SK-N-SH (cell line): ENCODE results near the gene MT1E. TPM values are rescaled to one million over a fixed set of nuclear protein-coding genes. Genes with fewer than 3 reads are reported as not detected.

Source experiments
- CTCF ChIA-PET: fragments of 300-600, 350-600 bp; formaldehyde crosslinking; extraction: SDS; loops from one replicate; lab custom pipeline; 2021; lab: Yijun Ruan, JAX
- POLR2A ChIA-PET: fragments of 350-600 bp; sonication (Branson Sonifier 250); formaldehyde crosslinking; extraction: SDS; loops from one replicate; lab custom pipeline; 2020; ENCODE audit warnings: antibody characterized with exemption, inconsistent platforms; lab: Yijun Ruan, JAX
- DNase-seq: peaks from one replicate; pipeline ENCODE4 v3.0.0; 2012
- H2AFZ ChIP-seq: fragments of 200-600 bp; sonication (generic); 2 replicates; pipeline ENCODE4 v1.8.1; 2016; ENCODE audit warnings: antibody characterized with exemption, mild to moderate bottlenecking, low read depth
- H3F3A ChIP-seq: fragments of 200-600 bp; sonication (generic); replicated peaks from 2 replicates; pipeline ENCODE3; 2016; ENCODE audit warnings: antibody characterized with exemption, mild to moderate bottlenecking; ENCODE audit not compliant: insufficient read depth
- H3K27ac ChIP-seq, 2 experiments: fragments of 200-500 bp in 1 of 2; fragments of 200-600 bp in 1 of 2; sonication (Bioruptor generic) in 1 of 2; sonication (generic), shearing (Covaris generic) in 1 of 2; 2 replicates each; pipeline versions ENCODE4 v1.5.1 to v1.6.1; 2014 to 2016; ENCODE audit warnings: low read depth in 2 of 2, inconsistent platforms in 1 of 2, low read length in 1 of 2, mild to moderate bottlenecking in 1 of 2, mixed read lengths in 1 of 2
- H3K27me3 ChIP-seq: fragments of 200-600 bp; sonication (generic), shearing (Covaris generic); 2 replicates; pipeline ENCODE4 v1.6.1; 2016; ENCODE audit warnings: mixed run types; ENCODE audit not compliant: insufficient read depth
- H3K36me3 ChIP-seq, 2 experiments: fragments of 200-500 bp in 1 of 2; fragments of 200-600 bp in 1 of 2; sonication (Bioruptor generic) in 1 of 2; sonication (generic) in 1 of 2; replicated peaks in 1 of 2; 2 replicates each; pipeline versions ENCODE3 to v1.5.1; 2014 to 2016; ENCODE audit warnings: low read length in 1 of 2, mild to moderate bottlenecking in 1 of 2; ENCODE audit not compliant: insufficient read depth in 2 of 2, control insufficient read depth in 1 of 2
- H3K4me1 ChIP-seq, 2 experiments: fragments of 200-500 bp in 1 of 2; fragments of 200-600 bp in 1 of 2; sonication (Bioruptor generic) in 1 of 2; sonication (generic), shearing (Covaris generic) in 1 of 2; 2 replicates each; pipeline versions ENCODE4 v1.5.1 to v1.6.1; 2014 to 2016; ENCODE audit warnings: low read depth in 1 of 2, low read length in 1 of 2, mixed run types in 1 of 2; ENCODE audit not compliant: insufficient read depth in 2 of 2, control insufficient read depth in 1 of 2
- H3K4me2 ChIP-seq: fragments of 200-600 bp; sonication (generic), shearing (Covaris generic); 2 replicates; pipeline ENCODE4 v1.6.1; 2017; ENCODE audit warnings: mixed run types
- H3K4me3 ChIP-seq, 2 experiments: fragments of 200-500 bp in 1 of 2; fragments of 200-600 bp in 1 of 2; sonication (Bioruptor generic) in 1 of 2; sonication (generic), shearing (Covaris generic) in 1 of 2; 2 replicates each; pipeline versions ENCODE4 v1.5.1 to v1.8.1; 2014 to 2016; ENCODE audit warnings: low read depth in 2 of 2, inconsistent platforms in 1 of 2, low read length in 1 of 2, mild to moderate bottlenecking in 1 of 2, mixed read lengths in 1 of 2, moderate library complexity in 1 of 2
- H3K79me2 ChIP-seq: fragments of 200-600 bp; sonication (generic); 2 replicates; pipeline ENCODE4 v1.8.1; 2017; ENCODE audit warnings: mild to moderate bottlenecking; ENCODE audit not compliant: insufficient read depth
- H3K9ac ChIP-seq: fragments of 200-600 bp; sonication (generic); 2 replicates; pipeline ENCODE4 v1.6.1; 2017; ENCODE audit warnings: mixed run types
- H3K9me2 ChIP-seq: fragments of 200-600 bp; sonication (generic); 2 replicates; pipeline ENCODE4 v1.6.1; 2017; ENCODE audit warnings: mixed run types
- H3K9me3 ChIP-seq: fragments of 200-600 bp; sonication (generic); 2 replicates; pipeline ENCODE4 v1.6.1; 2017; ENCODE audit warnings: mixed run types, mild to moderate bottlenecking, moderate library complexity
- H4K20me1 ChIP-seq: fragments of 200-600 bp; sonication (generic); 2 replicates; pipeline ENCODE4 v1.6.1; 2017; ENCODE audit warnings: mild to moderate bottlenecking, mixed run types; ENCODE audit not compliant: insufficient read depth
- EZH2phosphoT487 ChIP-seq: fragments of 200-600 bp; sonication (generic); IDR thresholded peaks from 2 replicates; pipeline ENCODE4 v1.6.1; 2017; ENCODE audit warnings: low read depth, mixed run types, mild to moderate bottlenecking, antibody characterized with exemption, moderate library complexity, borderline replicate concordance
- GABPA ChIP-seq: IDR thresholded peaks from 2 replicates; pipeline ENCODE4 v1.4.0; 2012; ENCODE audit warnings: low read depth, mild to moderate bottlenecking
- IRF3 ChIP-seq: fragments of 150-350 bp; IDR thresholded peaks from 2 replicates; pipeline ENCODE4 v1.6.1; 2016; ENCODE audit warnings: mild to moderate bottlenecking, low read depth, low read length
- MAX ChIP-seq: IDR thresholded peaks from 2 replicates; pipeline ENCODE4 v1.4.0; 2012; ENCODE audit warnings: low read depth
- MEF2A ChIP-seq: IDR thresholded peaks from 2 replicates; pipeline ENCODE4 v1.4.0; 2012; ENCODE audit warnings: low read depth, borderline replicate concordance
- MXI1 ChIP-seq: IDR thresholded peaks from 2 replicates; pipeline ENCODE4 v1.6.1; 2012; ENCODE audit warnings: mild to moderate bottlenecking, low read depth, low read length, improper control_type of control experiment
- RAD21 ChIP-seq: IDR thresholded peaks from 2 replicates; pipeline ENCODE4 v1.6.1; 2012; ENCODE audit warnings: mild to moderate bottlenecking, low read length
- RFX5 ChIP-seq: IDR thresholded peaks from 2 replicates; pipeline ENCODE4 v1.6.1; 2012; ENCODE audit warnings: mild to moderate bottlenecking, improper control_type of control experiment, low read length
- SIN3A ChIP-seq: IDR thresholded peaks from 2 replicates; pipeline ENCODE4 v1.6.1; 2012; ENCODE audit warnings: low read depth, mild to moderate bottlenecking, low read length, moderate library complexity, borderline replicate concordance
- TAF1 ChIP-seq: IDR thresholded peaks from 2 replicates; pipeline ENCODE4 v1.6.1; 2012; ENCODE audit warnings: low read depth, mild to moderate bottlenecking, low read length, moderate library complexity, borderline replicate concordance
- TCF12 ChIP-seq: IDR thresholded peaks from 2 replicates; pipeline ENCODE4 v1.4.0; 2012
- TEAD4 ChIP-seq: IDR thresholded peaks from 2 replicates; pipeline ENCODE4 v1.4.0; 2012; ENCODE audit warnings: mild to moderate bottlenecking, borderline replicate concordance; ENCODE audit not compliant: insufficient read depth
- USF1 ChIP-seq: IDR thresholded peaks from 2 replicates; pipeline ENCODE4 v1.4.0; 2012; ENCODE audit warnings: low read depth, borderline replicate concordance
- USF2 ChIP-seq: fragments of 150-350 bp; IDR thresholded peaks from 2 replicates; pipeline ENCODE4 v1.6.1; 2017; ENCODE audit warnings: antibody characterized with exemption, low read length, low read depth, borderline replicate concordance
- WGBS: methylation state at CpG from one replicate; pipeline ENCODE4 v1.1.6; 2017; ENCODE audit warnings: low lambda C conversion rate; 5-methylcytosine and 5-hydroxymethylcytosine counted together
- polyA plus RNA-seq, 3 experiments: library from polyadenylated mRNA; depleted of rRNA; stranded (reverse); fragments of >200 nt; gene quantifications; 2 replicates each; pipeline ENCODE4 v1.2.3, GENCODE V29; 2012

Gene MT1E
- polyA plus RNA-seq, 1 of the 3 experiments (the other 2 are of a cell fraction) = 205 TPM

GRCh38 chr16:56667581-56668571 is 42.3 kb downstream of the MT1E start, which contains the start of gene MT1G:
MT1G (minus strand) TSS chr16:56668065; CDS start chr16:56667993, 72 bp downstream.
- TF ChIP-seq TEAD4 (no peak), EZH2phosphoT487 (no peak), RAD21 (no peak), MAX (no peak), RFX5 (no peak), TAF1 (no peak), TCF12 (no peak), USF2 (no peak), MXI1 (no peak), SIN3A (no peak), MEF2A (no peak), GABPA (no peak), USF1 (no peak), IRF3 (no peak)
- TF ChIP-seq, all 33 proteins: peak for 0
- Histone ChIP-seq H3K79me2 (no peaks in the 10 kb centered on the region), H3K36me3 (no peaks in the 10 kb centered on the region), H3K4me3 (no peak within 1 kb of the TSS), H3K9me3 (no peaks in the 10 kb centered on the region), H3F3A (no peaks in the 10 kb centered on the region), H3K4me2 (no peak within 1 kb of the TSS), H3K9me2 (no peaks in the 10 kb centered on the region), H2AFZ (no peak within 1 kb of the TSS), H4K20me1 (no peaks in the 10 kb centered on the region), H3K27ac (no peak within 1 kb of the TSS), H3K4me1 (no peaks in the 10 kb centered on the region; a peak in 1 of 4 replicates), H3K9ac (no peak within 1 kb of the TSS), H3K27me3 (peaks cover 46% of the 10 kb centered on the region)
- ChIA-PET CTCF (interaction anchor here (0.7 to 1.4 kb wide), 5 partner anchors 55 to 121 kb away, joined by 3 to 4 read pairs (median 3); partner anchors contain the start of gene MT2A), POLR2A (no interaction called here)
- WGBS = 60% methylated on average over 28 of the region's 46 CpGs
- peak; percentile 57 for DNase-seq
